8988T (cell line): ENCODE data around the gene THRSP.
"Not testable (repeated sequence)": the region's sequence is repeated elsewhere in the genome, so short reads cannot be mapped to it uniquely, and the experiment has no call there.

Experiments used
- DNase-seq: peaks from one replicate; pipeline ENCODE4 v3.0.0; 2011

THRSP gene

DNA sequence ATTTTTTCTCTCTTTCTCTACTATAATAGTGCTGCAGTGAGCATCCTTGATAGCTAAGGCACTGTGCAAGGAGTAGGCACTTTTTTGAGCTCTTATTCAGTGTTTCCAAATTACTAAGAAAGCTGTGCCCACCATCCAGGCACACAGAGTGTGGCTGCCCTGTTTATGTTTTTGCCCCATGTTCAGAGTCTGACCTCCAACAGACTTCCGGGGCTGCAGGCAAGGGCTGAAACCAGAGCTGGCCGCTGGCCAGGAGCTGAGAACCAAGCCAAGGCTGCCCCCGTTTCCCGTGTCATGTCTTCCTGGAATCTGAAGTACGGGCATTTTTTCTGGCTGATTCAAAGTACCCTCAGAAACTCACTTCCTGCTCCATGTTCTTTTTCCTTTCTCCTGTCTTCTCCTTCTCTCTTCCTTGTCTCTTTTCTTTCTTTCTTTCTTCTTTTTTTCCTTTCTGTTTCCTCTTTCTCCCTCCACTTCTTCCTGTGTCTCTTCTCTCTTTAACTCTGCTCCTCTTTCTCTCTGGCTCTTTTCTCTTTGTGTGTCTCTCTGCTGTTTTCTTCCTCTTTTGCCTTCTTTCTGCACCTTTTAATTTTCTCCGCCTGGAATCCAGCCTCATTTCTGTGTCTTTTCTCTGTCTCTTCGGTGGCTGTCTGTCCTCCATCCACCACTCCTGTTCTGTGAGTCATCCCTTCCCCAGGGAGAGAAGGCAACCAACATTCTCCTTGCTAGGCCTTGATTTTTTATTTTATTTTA is 23.6 kb upstream of the THRSP start:
- peak; percentile 80 for DNase-seq

DNA sequence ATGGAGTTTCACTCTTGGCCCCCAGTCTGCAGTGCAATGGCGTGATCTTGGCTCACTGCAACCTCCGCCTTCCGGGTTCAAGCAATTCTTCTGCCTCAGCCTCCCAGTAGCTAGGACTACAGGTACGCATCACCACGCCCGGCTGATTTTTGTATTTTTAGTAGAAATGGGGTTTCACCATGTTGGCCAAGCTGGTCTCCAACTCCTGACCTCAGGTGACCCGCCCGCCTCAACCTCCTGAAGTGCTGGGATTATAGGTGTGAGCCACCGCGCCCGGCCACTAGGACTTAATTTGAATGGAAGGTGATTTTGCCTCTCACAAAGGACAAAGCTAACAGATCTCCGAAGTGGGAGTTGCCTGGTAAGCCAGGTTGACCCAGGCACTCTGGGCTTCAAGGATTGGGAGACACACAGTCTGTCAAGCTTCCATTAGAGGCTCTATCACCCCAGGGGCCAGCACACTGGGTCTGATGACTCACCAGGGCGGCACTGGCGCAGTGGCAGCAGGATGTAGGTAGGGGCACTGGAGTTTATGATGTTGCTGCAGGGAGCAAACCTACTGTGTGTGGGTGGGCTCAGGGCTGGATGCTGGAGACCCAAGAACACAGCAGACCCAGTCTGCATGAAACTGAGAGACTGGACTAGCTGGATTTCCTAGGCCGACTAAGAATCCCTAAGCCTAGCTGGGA is 22.8 kb upstream of the THRSP start:
- DNase-seq: peak; percentile 75

DNA sequence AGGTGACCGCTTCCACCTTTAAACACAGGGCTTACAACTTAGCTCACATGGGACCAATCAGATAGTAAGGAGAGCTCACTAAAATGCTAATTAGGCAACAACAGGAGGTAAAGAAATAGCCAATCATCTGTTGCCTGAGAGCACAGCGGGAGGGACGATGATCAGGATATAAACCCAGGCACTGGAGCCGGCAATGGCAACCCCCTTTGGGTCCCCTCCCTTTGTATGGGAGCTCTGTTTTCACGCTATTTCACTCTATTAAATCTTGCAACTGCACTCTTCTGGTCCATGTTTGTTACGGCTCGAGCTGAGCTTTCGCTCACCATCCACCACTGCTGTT is 22.3 kb upstream of the THRSP start:
- DNase-seq: not testable (repeated sequence)

DNA sequence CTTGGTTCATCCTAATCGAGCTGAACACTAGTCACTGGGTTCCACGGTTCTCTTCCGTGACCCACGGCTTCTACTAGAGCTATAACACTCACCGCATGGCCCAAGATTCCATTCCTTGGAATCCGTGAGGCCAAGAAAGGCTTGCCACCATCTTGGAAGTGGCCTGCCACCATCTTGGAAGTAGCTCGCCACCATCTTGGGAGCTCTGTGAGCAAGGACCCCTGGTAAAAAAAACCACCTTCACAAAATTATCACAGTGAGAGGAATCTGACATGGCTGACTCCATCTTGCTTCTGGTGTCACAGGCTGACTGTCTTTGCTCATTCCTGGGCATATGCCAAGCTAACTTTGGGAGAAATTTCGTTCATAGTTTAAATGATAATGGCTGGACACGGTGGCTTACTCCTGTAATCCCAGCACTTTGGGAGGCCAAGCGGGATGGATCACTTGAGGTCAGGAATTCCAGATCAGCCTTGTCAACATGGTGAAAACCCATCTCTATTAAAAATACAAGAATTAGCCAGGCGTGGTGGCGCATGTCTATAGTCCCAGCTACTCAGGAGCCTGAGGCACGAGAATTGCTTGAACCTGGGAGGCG is 21.7 kb upstream of the THRSP start:
- no peak for DNase-seq

DNA sequence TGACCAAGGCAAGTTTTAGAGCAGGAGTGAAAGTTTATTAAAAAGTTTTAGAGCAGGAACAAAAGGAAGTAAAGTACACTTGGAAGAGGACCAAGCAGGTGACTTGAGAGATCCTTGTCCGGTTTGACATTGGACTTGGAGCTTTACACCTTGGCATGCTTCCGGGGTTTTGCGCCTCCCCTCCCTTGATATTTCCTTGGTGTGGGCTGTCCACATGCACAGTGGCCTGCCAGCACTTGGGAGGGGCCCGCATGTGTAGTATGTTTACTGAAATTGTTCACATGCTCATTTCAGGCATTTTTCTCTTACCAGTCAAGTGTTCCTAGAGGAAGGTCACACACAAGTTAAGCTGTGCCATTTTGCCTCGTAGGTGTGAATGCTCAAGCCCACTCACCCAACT is 19.0 kb upstream of the THRSP start:
- no peak for DNase-seq

DNA sequence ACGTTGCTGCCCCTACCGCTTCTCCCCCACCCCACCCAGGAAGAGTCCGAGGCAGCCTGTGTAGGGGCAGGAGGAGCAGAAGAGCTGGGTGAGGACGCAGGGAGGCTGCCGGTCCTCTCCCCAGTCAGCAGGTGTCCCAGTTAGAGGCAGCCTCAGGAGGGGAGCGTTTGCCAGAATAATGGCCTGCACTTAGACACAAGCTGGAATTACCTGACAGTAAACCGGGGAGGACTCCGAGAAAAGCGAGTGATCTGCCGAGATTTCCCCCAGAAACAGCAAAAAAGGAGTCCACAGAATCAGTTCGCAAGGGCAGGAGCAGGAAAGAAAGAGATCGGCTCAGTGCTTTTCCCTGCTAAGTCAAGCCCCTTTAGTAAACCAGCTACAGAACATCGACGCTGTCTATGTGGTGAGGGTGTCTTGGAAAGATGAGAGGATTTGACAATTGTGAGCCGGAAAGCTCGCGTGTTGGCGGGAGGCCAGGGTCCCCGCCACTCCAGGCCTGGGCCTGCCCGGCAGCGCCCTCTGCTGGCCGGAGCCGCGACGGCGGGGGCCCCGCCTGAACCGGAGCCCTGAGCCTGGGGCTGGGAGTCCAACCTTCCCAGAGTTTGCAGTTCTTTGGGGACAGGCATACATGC is 17.7 kb upstream of the THRSP start:
- peak; percentile 86 for DNase-seq

DNA sequence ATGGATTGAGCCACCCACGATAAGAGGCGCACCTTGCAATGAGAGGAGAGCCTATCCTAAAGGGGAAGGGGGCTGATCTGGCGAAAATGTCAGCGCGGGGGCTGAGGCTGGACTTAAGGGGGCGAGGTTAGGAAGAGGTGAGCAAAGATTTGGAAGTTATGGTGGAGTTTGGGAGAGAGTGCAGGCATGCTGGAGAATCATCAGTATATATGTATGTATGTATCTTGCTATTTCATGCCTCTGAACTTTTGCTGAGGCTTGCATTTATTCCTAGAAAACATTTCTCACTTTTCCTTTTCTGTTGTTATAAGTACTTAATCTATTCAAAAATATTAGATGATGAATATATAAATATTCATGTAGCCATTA is 17.2 kb upstream of the THRSP start:
- DNase-seq: no peak

DNA sequence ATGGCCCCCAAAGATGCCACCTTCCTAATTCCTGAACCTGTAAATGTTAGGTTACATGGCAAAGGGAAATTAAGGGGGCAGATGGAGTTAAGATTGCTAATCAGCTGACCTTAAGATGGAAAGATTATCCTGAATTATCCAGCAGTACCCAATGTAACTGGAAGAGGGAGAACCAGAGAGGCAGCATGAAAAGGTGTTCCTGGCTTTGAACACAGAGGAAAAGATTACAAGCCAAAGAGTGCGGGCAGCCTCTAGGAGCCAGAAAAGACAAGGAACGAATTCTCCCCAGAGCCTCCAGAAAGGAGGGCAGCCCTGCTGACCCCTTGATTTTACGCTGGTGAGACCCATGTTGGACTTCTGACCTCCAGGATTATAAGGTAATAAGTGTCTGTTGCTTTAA is 15.1 kb upstream of the THRSP start:
- no peak for DNase-seq

DNA sequence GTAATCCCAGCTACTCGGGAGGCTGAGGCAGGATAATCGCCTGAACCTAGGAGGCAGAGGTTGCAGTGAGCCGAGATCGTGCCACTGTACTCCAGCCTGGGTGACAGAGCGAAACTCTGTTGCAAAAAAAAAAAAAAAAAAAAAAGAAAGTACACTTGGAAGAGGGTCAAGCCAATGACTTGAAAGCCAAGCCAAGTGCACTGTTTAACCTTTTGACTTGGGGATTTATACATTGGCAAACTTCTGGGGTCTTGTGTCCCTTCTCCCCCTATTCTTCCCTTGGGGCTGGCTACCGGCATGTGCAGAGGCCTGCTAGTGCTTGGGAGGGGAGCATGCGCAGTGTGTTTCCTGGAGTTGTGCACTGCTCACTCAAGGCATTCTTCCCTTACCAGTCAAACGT is 14.3 kb upstream of the THRSP start:
- DNase-seq: no peak

DNA sequence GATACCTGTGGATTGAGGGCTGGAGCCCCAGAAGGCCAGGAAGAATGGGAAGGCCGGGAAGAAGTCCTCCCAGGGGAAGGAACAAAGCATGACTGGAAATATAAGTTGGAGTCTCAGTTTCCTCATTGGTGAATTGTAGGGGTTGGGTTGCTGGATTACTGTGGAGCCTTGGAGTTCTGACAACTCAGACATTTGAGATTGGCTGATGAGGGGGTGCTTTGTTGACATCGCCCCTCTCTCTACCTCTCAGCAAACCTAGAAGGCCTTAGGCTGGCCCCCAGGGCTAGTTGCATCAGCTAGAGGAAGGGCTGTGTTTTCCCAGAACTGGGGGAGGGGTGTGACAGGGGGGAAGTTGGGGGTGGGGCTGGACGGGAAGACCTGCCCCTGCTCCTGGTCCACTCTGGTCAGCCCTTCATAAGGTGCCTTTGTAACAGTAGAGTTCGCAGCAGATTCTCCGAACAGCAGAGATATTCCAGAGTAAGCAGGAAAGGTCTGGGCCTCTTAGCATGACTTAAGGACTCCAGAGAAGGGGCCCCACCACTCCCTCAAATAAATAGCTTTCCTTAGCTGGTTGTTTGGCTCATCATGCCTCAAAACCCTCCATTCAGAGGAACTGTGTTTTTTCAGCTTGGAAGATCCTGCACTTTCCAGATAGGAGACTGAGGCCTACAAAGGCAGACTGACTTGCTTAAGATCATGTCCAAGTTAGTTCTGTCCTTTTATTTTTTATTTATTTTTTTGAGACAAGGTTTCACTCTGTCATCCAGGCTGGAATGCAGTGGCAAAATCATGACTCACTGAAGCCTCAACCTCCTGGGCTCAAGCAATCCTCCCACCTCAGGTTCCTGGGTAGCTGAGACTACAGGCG is 12.5 kb upstream of the THRSP start:
- DNase-seq: no peak

DNA sequence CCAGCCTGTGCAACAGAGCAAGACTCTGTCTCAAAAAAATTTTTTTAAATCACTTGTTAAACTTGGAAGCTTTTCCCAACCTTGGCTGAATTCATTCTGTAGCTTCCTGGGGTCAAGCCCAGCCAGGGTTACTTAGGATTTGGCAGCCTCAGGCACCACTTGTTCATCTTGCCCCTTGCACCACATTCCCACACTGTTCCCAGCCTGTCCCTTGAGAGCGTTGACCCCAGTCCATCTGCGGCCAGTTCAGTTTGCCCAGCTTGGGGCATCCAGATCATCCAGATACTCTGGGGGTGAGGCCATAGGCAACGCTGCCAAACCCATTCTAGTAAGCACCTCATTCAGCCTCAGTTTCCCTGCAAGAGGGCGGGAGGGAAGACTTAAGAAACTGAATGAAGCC is 8.7 kb upstream of the THRSP start:
- no peak for DNase-seq

DNA sequence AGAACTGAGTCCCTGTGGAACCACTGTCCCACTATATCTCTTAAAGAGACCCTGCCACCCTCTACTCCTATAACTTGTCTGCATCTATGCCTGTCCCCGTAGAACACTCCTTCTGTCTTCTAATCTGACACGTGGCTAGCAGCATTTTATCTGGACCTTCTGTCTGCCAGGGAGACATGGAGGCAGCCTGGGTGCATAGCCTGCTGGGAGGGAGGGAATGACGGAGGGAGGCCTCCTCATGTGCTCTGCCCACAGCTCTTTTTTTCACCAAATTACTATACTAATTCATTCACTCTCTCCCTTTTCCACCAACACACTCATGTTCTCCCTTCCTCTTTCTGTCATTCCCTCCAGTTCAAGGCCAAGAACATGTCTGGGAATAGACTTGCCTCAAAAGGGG is 7.6 kb upstream of the THRSP start:
- DNase-seq: no peak

DNA sequence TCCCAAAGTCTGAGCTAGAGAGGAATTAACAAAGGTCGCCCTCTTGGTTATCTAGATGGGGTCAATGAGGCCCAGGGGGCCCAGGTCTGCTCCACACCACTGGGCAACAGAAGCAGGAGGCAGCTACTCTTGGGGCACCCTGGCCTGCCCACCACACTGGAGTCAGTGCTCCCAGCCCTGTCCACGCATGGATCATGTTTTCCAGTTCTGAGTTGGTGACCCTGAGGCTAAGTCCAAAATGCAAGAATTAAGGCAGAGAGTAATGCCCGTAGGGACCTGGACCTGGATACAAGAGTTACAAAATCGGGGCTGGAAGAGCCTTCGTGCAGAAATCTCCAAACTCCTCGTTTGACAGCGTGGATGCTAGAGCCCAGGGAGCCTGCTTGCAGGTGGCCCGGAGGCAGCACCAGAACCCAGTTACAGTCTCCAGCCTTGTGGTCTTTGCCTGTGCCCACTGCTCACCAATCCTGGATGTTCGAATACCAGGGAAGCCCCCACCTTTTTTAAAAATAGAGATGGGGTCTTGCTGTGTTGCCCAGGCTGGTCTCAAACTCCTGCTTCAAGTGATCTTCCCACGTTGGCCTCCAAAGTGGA is 6.1 kb upstream of the THRSP start:
- no peak for DNase-seq

DNA sequence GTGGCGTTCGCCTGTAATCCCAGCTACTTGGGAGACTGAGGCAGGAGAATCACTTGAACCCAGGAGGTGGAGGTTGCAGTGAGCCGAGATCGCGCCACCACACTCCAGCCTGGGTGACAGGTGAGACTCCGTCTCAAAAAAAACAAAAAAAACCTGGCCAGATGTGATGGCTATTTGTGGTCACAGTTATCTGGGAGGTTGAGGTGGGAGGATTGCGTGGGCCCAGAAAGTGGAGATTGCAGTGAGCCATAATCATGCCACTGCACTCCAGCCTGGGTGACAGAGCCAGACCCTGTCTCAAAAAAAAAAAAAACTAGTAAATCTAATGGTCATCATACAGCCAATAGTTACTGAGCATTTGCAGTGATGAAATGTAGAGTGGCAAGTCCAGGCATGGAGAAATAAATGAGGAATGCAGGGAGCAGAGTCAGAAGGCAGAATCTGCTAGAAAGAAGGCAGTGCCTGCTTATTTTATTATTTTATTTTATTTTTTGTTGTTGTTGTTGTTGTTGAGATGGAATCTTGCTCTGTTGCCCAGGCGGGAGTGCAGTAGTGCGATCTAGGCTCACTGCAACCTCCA is 3.8 kb upstream of the THRSP start:
- DNase-seq: not testable (repeated sequence)

DNA sequence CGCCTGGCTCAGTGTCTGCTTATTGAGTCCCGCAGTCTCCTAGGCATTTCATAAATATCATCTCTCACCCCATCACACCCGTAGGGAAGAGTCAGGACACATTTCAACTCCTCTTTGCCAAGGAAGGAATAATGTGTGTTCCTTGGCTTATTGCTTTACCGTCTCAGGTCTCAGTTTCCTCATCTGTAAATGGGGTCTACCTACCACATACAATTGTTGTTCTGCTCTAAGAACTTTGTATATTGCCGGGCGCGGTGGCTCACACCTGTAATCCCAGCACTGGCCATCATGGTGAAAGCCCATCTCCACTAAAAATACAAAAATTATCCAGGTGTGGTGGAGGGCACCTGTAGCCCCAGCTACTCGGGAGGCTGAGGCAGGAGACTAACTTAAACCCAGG is 3.1 kb upstream of the THRSP start:
- no peak for DNase-seq

DNA sequence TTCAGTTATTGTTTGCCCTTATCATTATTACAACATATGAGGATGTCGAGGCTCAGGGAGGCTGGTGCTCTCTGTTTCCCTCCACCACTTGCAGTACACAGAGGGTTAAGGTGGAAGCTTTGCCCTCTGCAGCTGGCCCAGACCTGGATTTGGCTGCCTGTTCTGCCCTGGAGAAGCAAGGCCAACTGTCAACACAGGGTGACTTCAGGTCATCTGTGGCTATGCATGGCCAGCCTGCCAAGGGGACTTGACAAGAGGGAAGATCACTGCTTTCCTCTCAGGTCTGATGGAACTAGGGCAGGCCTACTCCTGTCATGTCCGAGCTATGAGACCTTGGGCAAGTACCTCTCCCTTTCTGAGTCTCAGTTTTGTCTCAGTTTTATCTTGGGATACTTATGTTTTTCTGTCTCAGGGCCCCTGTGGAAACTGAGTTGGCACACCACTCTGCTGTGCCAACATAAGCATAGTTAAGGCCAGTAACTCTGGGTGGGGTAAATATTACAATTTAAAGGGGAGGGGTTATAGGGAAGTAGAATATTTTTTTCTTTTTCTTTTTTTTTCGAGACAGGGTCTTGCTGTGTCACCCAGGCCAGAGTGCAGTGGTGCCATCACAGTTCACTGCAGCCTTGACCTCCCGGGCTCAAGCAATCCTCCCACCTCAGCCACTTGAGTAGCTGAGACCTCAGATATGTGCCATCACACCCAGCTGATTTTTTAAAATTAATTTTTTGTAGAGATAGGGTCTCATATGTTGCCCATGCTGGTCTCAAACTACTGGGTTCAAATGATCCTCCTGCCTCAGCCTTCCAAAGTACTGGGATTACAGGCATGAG is 2.4 kb upstream of the THRSP start:
- DNase-seq: no peak

DNA sequence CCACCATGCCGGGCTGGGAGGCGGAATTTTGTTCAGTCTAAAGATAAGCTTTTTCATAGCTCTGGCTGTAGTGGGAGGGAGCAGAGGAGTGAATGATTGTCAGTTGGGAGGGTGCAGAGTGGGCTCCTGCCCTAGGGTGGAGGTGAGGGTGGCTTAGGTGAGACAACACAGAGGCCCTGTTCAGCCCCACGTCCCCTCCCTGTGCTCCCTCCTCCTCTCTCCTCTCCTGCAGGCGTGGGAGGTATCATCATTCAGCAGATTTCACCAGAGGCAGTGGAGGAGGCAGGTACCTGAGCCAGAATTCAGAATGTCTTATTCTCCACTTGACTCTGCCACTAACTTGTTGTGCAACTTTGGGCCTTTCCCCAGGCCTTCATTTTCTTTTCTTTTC is 1.7 kb upstream of the THRSP start:
- no peak for DNase-seq

DNA sequence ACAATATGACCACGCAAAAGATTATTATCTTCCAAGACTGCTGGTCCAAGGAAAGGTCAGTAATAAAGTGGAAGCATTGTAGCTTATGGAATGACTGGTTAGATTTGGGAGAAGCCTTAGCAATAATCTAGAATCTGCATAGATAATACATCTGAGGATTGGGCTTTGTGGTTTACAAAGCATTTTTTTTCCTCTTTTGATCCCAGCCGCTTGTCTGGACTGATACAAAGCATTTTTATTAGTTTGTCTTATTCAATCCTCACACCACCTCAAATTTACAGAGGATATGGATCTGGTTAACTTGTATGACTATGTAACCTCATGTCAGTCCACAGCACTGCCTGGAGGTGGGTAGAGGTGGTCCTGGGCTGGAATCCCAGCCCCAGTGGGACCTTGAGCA is 990 bp upstream of the THRSP start:
- DNase-seq: no peak

DNA sequence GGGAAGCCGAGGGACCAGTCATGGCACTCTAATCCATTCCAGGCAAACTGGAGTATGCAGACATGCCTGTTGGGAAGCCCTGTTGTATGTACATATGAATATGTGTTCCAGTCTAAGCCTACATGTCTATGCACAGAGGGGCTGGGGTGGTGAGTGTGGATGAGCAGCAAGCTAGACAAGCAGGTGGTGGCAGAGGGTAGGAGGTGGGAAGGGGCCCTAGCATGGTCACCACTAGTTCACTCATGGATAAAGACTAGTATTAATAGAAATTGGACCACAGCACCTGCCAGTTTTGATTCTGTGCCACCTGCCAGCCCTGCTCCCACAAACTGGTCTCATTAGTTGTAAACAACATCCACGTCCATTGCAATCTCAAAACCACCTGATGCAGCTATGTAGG is 1.5 kb downstream of the THRSP start:
- DNase-seq: no peak

DNA sequence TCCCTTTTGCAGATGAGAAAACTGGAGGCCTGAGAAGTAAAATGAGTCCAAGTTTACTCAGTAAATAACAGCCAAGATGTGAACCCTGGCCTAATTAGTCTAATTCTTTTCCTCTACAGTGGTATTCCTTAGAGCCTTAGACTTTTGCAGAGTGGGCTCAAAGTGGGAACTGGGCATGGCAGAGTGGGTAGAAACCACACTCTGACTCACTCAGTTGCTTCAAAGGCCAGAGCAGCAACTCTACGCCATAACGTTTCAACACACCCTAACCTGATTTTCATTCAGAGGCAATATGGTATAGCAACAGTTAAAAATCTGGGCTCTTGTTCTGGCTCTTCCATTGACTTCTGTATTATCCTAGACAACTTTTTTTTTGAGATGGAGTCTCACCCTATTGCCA is 2.8 kb downstream of the THRSP start:
- DNase-seq: no peak

DNA sequence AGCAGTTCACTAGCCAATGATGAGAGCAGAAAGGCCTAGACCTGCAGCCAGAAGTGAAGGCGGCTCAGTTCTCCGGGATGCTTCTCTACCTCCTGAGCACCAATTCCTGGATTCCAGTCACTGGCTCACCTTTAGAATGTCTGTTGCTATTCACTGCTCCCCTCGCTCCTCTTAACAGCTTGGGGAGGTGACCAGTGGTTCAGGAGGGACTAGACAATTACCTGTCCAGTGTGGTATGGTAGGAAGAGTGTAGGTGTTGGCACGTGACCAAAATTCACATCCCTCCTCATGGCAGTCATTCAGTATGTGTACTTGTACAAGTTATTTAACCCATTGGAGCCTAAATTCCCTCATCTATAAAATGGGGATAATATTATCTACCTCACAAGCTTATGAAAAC is 4.0 kb downstream of the THRSP start:
- DNase-seq: no peak
